ENCODE measurements around the gene PPFIA3. TPM values are rescaled to one million over a fixed set of nuclear protein-coding genes. Genes with fewer than 3 reads are reported as not detected.

Gene PPFIA3
- total and polyA plus RNA-seq, 2 experiments from 2014 or later, result 4.4 to 8.2 TPM

Small RNAs within 50 kb of the gene (small RNA-seq; reads per million reads assigned to genes)
- not detected for gene RN7SL708P

Other genes with a start within 250 kb of the PPFIA3 start
- 67.1 and 83.1 TPM in 2 replicates for gene PPP1R15A, start 247.1 kb upstream of the PPFIA3 start, total RNA-seq
- 172 and 218 TPM in 2 replicates for gene PPP1R15A, start 247.1 kb upstream of the PPFIA3 start, polyA plus RNA-seq
- not detected in 2 replicates for gene TULP2, start 220.8 kb upstream of the PPFIA3 start, total RNA-seq
- gene TULP2, start 220.8 kb upstream of the PPFIA3 start, polyA plus RNA-seq, result not detected in 2 replicates
- 233 and 283 TPM in 2 replicates for gene NUCB1, start 219.2 kb upstream of the PPFIA3 start, total RNA-seq
- gene NUCB1, start 219.2 kb upstream of the PPFIA3 start, polyA plus RNA-seq, result 332 and 339 TPM in 2 replicates
- 0.72 and 3.7 TPM in 2 replicates for gene DHDH, start 185.8 kb upstream of the PPFIA3 start, total RNA-seq
- gene DHDH, start 185.8 kb upstream of the PPFIA3 start, polyA plus RNA-seq, result 1.5 and 2.9 TPM in 2 replicates
- 76.4 and 77.3 TPM in 2 replicates for gene BAX, start 164.7 kb upstream of the PPFIA3 start, total RNA-seq
- gene BAX, start 164.7 kb upstream of the PPFIA3 start, polyA plus RNA-seq, result 106 and 116 TPM in 2 replicates
- gene FTL, start 154.2 kb upstream of the PPFIA3 start, total RNA-seq, result 8,878 and 9,969 TPM in 2 replicates
- 13,723 and 15,987 TPM in 2 replicates for gene FTL, start 154.2 kb upstream of the PPFIA3 start, polyA plus RNA-seq
- gene GYS1, start 126.2 kb upstream of the PPFIA3 start, total RNA-seq, result 29.2 and 37.4 TPM in 2 replicates
- 45.9 and 54.8 TPM in 2 replicates for gene GYS1, start 126.2 kb upstream of the PPFIA3 start, polyA plus RNA-seq
- gene RUVBL2, start 125.7 kb upstream of the PPFIA3 start, total RNA-seq, result 62.9 and 72.1 TPM in 2 replicates
- gene RUVBL2, start 125.7 kb upstream of the PPFIA3 start, polyA plus RNA-seq, result 79.6 and 84.9 TPM in 2 replicates
- gene LHB, start 102.5 kb upstream of the PPFIA3 start, total RNA-seq, result not detected in 2 replicates
- gene LHB, start 102.5 kb upstream of the PPFIA3 start, polyA plus RNA-seq, result not detected in 2 replicates
- gene CGB3, start 95.2 kb upstream of the PPFIA3 start, total RNA-seq, result 1.1 TPM in 1 of 2 replicates, not detected in the other
- not detected in 2 replicates for gene CGB3, start 95.2 kb upstream of the PPFIA3 start, polyA plus RNA-seq
- gene CGB2, start 87.7 kb upstream of the PPFIA3 start, total RNA-seq, result not detected in 2 replicates
- not detected in 2 replicates for gene CGB2, start 87.7 kb upstream of the PPFIA3 start, polyA plus RNA-seq
- gene CGB1, start 82.6 kb upstream of the PPFIA3 start, total RNA-seq, result not detected in 2 replicates
- 0.52 TPM in 1 of 2 replicates, not detected in the other for gene CGB1, start 82.6 kb upstream of the PPFIA3 start, polyA plus RNA-seq
- gene CGB5, start 75.7 kb upstream of the PPFIA3 start, total RNA-seq, result 1.5 and 1.9 TPM in 2 replicates
- gene CGB5, start 75.7 kb upstream of the PPFIA3 start, polyA plus RNA-seq, result 0.22 and 1.2 TPM in 2 replicates
- 0.50 TPM in 1 of 2 replicates, not detected in the other for gene CGB8, start 70.4 kb upstream of the PPFIA3 start, total RNA-seq
- gene CGB8, start 70.4 kb upstream of the PPFIA3 start, polyA plus RNA-seq, result 0.53 TPM in 1 of 2 replicates, not detected in the other
- 0.76 TPM in 1 of 2 replicates, not detected in the other for gene CGB7, start 61.8 kb upstream of the PPFIA3 start, total RNA-seq
- 1.6 and 4.1 TPM in 2 replicates for gene CGB7, start 61.8 kb upstream of the PPFIA3 start, polyA plus RNA-seq
- 2.9 and 3.4 TPM in 2 replicates for gene NTF4, start 54.7 kb upstream of the PPFIA3 start, total RNA-seq
- gene NTF4, start 54.7 kb upstream of the PPFIA3 start, polyA plus RNA-seq, result 6.9 and 11.5 TPM in 2 replicates
- not detected in 2 replicates for gene KCNA7, start 46.8 kb upstream of the PPFIA3 start, total RNA-seq
- gene KCNA7, start 46.8 kb upstream of the PPFIA3 start, polyA plus RNA-seq, result not detected in 2 replicates
- gene SNRNP70, start 34.1 kb upstream of the PPFIA3 start, total RNA-seq, result 164 and 190 TPM in 2 replicates
- gene SNRNP70, start 34.1 kb upstream of the PPFIA3 start, polyA plus RNA-seq, result 248 and 294 TPM in 2 replicates
- 7.1 and 8.7 TPM in 2 replicates for gene LIN7B, start 5.2 kb upstream of the PPFIA3 start, total RNA-seq
- 18.0 and 20.6 TPM in 2 replicates for gene LIN7B, start 5.2 kb upstream of the PPFIA3 start, polyA plus RNA-seq
- 1.9 TPM in 1 of 2 replicates, not detected in the other for gene C19orf73, start 401 bp upstream of the PPFIA3 start, total RNA-seq
- 2.6 and 2.7 TPM in 2 replicates for gene C19orf73, start 401 bp upstream of the PPFIA3 start, polyA plus RNA-seq
- gene HRC, start 35.9 kb downstream of the PPFIA3 start, total RNA-seq, result 0.44 and 0.50 TPM in 2 replicates
- 0.33 and 0.48 TPM in 2 replicates for gene HRC, start 35.9 kb downstream of the PPFIA3 start, polyA plus RNA-seq
- gene TRPM4, start 38.2 kb downstream of the PPFIA3 start, total RNA-seq, result 6.6 and 7.0 TPM in 2 replicates
- gene TRPM4, start 38.2 kb downstream of the PPFIA3 start, polyA plus RNA-seq, result 20.5 and 23.2 TPM in 2 replicates
- 0.27 TPM in 1 of 2 replicates, not detected in the other for gene SLC6A16, start 205.6 kb downstream of the PPFIA3 start, total RNA-seq
- 0.27 and 1.1 TPM in 2 replicates for gene SLC6A16, start 205.6 kb downstream of the PPFIA3 start, polyA plus RNA-seq
- gene CD37, start 215.9 kb downstream of the PPFIA3 start, total RNA-seq, result 0.27 and 1.9 TPM in 2 replicates
- 6.6 and 12.4 TPM in 2 replicates for gene CD37, start 215.9 kb downstream of the PPFIA3 start, polyA plus RNA-seq
- gene TEAD2, start 242.9 kb downstream of the PPFIA3 start, total RNA-seq, result 35.4 and 42.2 TPM in 2 replicates
- 36.1 and 41.4 TPM in 2 replicates for gene TEAD2, start 242.9 kb downstream of the PPFIA3 start, polyA plus RNA-seq
- 2.2 and 2.9 TPM in 2 replicates for gene DKKL1, start 244.3 kb downstream of the PPFIA3 start, total RNA-seq
- 4.0 and 6.0 TPM in 2 replicates for gene DKKL1, start 244.3 kb downstream of the PPFIA3 start, polyA plus RNA-seq